Neural progenitor cell (in vitro differentiated cells): ENCODE data around the gene SH3GL2. TPM values are rescaled to one million over a fixed set of nuclear protein-coding genes. Genes with fewer than 3 reads are reported as not detected.

ENCODE experiments used
- DNase-seq: peaks from one replicate; pipeline ENCODE4 v3.0.0-alpha.2; 2016; ENCODE audit warnings: low spot score
- H2AFZ ChIP-seq: fragments of 200-600 bp; sonication (generic); replicated peaks from 2 replicates; pipeline ENCODE4 v1.6.1; 2016; ENCODE audit warnings: antibody characterized with exemption
- H3F3A ChIP-seq: fragments of 200-600 bp; sonication (generic); 2 replicates; pipeline ENCODE4 v1.6.1; 2016; ENCODE audit warnings: antibody characterized with exemption, low read depth
- H3K27ac ChIP-seq: fragments of 200-600 bp; sonication (generic); 2 replicates; pipeline ENCODE4 v1.5.1; 2016; ENCODE audit warnings: mild to moderate bottlenecking
- H3K27me3 ChIP-seq: fragments of 200-600 bp; sonication (generic); 2 replicates; pipeline ENCODE4 v1.6.1; 2016; ENCODE audit warnings: mild to moderate bottlenecking, moderate library complexity
- H3K36me3 ChIP-seq: fragments of 200-600 bp; sonication (generic); 2 replicates; pipeline ENCODE4 v1.5.1; 2016
- H3K4me1 ChIP-seq: fragments of 200-600 bp; sonication (generic); 2 replicates; pipeline ENCODE4 v1.6.1; 2016; ENCODE audit warnings: mixed run types
- H3K4me2 ChIP-seq: fragments of 200-600 bp; sonication (generic); 2 replicates; pipeline ENCODE4 v1.6.1; 2016
- H3K4me3 ChIP-seq: fragments of 200-600 bp; sonication (generic); 2 replicates; pipeline ENCODE4 v1.5.1; 2016
- H3K79me2 ChIP-seq: fragments of 200-600 bp; sonication (generic); 2 replicates; pipeline ENCODE4 v1.6.1; 2016; ENCODE audit warnings: low read depth
- H3K9ac ChIP-seq: fragments of 200-600 bp; sonication (generic); 2 replicates; pipeline ENCODE4 v1.6.1; 2016
- H3K9me3 ChIP-seq: fragments of 200-600 bp; sonication (generic); 2 replicates; pipeline ENCODE4 v1.5.1; 2016; ENCODE audit warnings: low read depth
- H4K20me1 ChIP-seq: fragments of 200-600 bp; sonication (generic); 2 replicates; pipeline ENCODE4 v1.6.1; 2016; ENCODE audit warnings: low read depth
- H3K27ac Mint-ChIP-seq: 3 replicates; pipeline ENCODE4 v1.8.0; 2021; ENCODE audit warnings: mixed read lengths
- H3K27me3 Mint-ChIP-seq: 2 replicates; pipeline ENCODE4 v1.8.0; 2022; ENCODE audit warnings: low read depth, mild to moderate bottlenecking, inconsistent platforms, moderate library complexity, mixed read lengths; ENCODE audit not compliant: insufficient read depth
- H3K36me3 Mint-ChIP-seq: 3 replicates; pipeline ENCODE4 v1.8.0; 2021; ENCODE audit warnings: mixed read lengths
- H3K4me1 Mint-ChIP-seq: 3 replicates; pipeline ENCODE4 v1.8.0; 2021; ENCODE audit warnings: mixed read lengths
- H3K4me3 Mint-ChIP-seq: 3 replicates; pipeline ENCODE4 v1.8.0; 2021; ENCODE audit warnings: mild to moderate bottlenecking, moderate library complexity, mixed read lengths
- H3K9me3 Mint-ChIP-seq: 3 replicates; pipeline ENCODE4 v1.8.0; 2020; ENCODE audit warnings: mixed read lengths
- CTCF ChIP-seq: fragments of 200-600 bp; sonication (generic); IDR thresholded peaks from 2 replicates; pipeline ENCODE4 v1.5.1; 2017; ENCODE audit warnings: antibody characterized with exemption, mild to moderate bottlenecking
- EZH2 ChIP-seq: fragments of 200-600 bp; sonication (generic); IDR thresholded peaks from 2 replicates; pipeline ENCODE4 v1.6.1; 2017; ENCODE audit warnings: antibody characterized with exemption, mild to moderate bottlenecking, moderate library complexity
- EZH2phosphoT487 ChIP-seq: fragments of 200-600 bp; sonication (generic); IDR thresholded peaks from 2 replicates; pipeline ENCODE4 v1.6.1; 2017; ENCODE audit warnings: antibody characterized with exemption
- total RNA-seq: library from RNA; depleted of rRNA; stranded (reverse); fragments of >200 nt; gene quantifications from 2 replicates; pipeline ENCODE4 v1.2.3, GENCODE V29; 2015; ENCODE audit warnings: low replicate concordance

SH3GL2 gene
- total RNA-seq, 1 donor from 2014 or later = 1.6 TPM

GRCh38 chr9:17825265-17825659 lies 246.4 kb downstream of the SH3GL2 start:
- Histone ChIP-seq H3K4me3 (no peak overlapping the region), H3K79me2 (no peaks in the 10 kb centered on the region), H3K27me3 (no peaks in the 10 kb centered on the region), H3F3A (no peaks in the 10 kb centered on the region), H4K20me1 (no peaks in the 10 kb centered on the region), H3K36me3 (no peaks in the 10 kb centered on the region), H2AFZ (no peak overlapping the region), H3K4me2 (no peak overlapping the region), H3K27ac (no peak overlapping the region), H3K9me3 (no peaks in the 10 kb centered on the region), H3K9ac (no peak overlapping the region), H3K4me1 (peaks cover 6% of the 10 kb centered on the region)
- peaks cover 11% of the 10 kb centered on the region for H3K4me1 Mint-ChIP-seq
- TF ChIP-seq EZH2 (no peak), CTCF (no peak), EZH2phosphoT487 (no peak)
- H3K4me3 Mint-ChIP-seq = no peak overlapping the region
- H3K36me3 Mint-ChIP-seq = no peaks in the 10 kb centered on the region
- H3K27me3 Mint-ChIP-seq = peaks cover 4% of the 10 kb centered on the region
- H3K27ac Mint-ChIP-seq = no peak overlapping the region
- no peak for DNase-seq
- peaks cover 2% of the 10 kb centered on the region for H3K9me3 Mint-ChIP-seq

GRCh38 chr9:17829064-17829463 lies 250.2 kb downstream of the SH3GL2 start:
- Histone ChIP-seq H3K27me3 (no peaks in the 10 kb centered on the region), H3K27ac (no peak overlapping the region), H3K4me1 (peaks cover 6% of the 10 kb centered on the region), H3F3A (no peaks in the 10 kb centered on the region), H2AFZ (no peak overlapping the region), H3K9me3 (no peaks in the 10 kb centered on the region), H3K79me2 (no peaks in the 10 kb centered on the region), H3K9ac (no peak overlapping the region), H3K4me3 (no peak overlapping the region), H3K4me2 (no peak overlapping the region), H3K36me3 (no peaks in the 10 kb centered on the region), H4K20me1 (no peaks in the 10 kb centered on the region)
- no peak for DNase-seq
- Mint-ChIP-seq H3K27ac (no peak overlapping the region), H3K36me3 (no peaks in the 10 kb centered on the region), H3K4me3 (no peak overlapping the region), H3K4me1 (peaks cover 4% of the 10 kb centered on the region), H3K27me3 (peaks cover 4% of the 10 kb centered on the region), H3K9me3 (no peaks in the 10 kb centered on the region)
- TF ChIP-seq EZH2 = no peak
- TF ChIP-seq CTCF = no peak
- no peak for TF ChIP-seq EZH2phosphoT487

GRCh38 chr9:17829812-17830385 lies 251.0 kb downstream of the SH3GL2 start:
- no peak overlapping the region for H3K4me3 ChIP-seq
- no peaks in the 10 kb centered on the region for H3K9me3 ChIP-seq
- no peak overlapping the region for H3K9ac ChIP-seq
- Mint-ChIP-seq H3K4me1 (no peaks in the 10 kb centered on the region), H3K4me3 (no peak overlapping the region), H3K9me3 (no peaks in the 10 kb centered on the region), H3K36me3 (no peaks in the 10 kb centered on the region), H3K27me3 (peaks cover 4% of the 10 kb centered on the region), H3K27ac (no peak overlapping the region)
- H3K27ac ChIP-seq = no peak overlapping the region
- H3F3A ChIP-seq = no peaks in the 10 kb centered on the region
- no peaks in the 10 kb centered on the region for H3K79me2 ChIP-seq
- H2AFZ ChIP-seq = no peak overlapping the region
- H3K4me1 ChIP-seq = no peaks in the 10 kb centered on the region
- no peaks in the 10 kb centered on the region for H3K36me3 ChIP-seq
- H3K4me2 ChIP-seq = no peak overlapping the region
- TF ChIP-seq CTCF (no peak), EZH2 (no peak), EZH2phosphoT487 (no peak)
- H3K27me3 ChIP-seq = no peaks in the 10 kb centered on the region
- no peaks in the 10 kb centered on the region for H4K20me1 ChIP-seq
- DNase-seq = no peak
